Retinal pigment epithelial cell (primary cell): Measurements from ENCODE around the gene STAMBPL1.

ENCODE experiments used
- DNase-seq: peaks from one replicate; pipeline ENCODE4 v3.0.0-alpha.2; 2010; ENCODE audit warnings: low read depth
- H3K4me3 ChIP-seq: 2 replicates; pipeline ENCODE4 v1.5.1; 2011; ENCODE audit warnings: mild to moderate bottlenecking, low read length, control low read depth, moderate library complexity
- TF ChIP-seq, protein P1 (sequence below): conservative IDR thresholded peaks from 2 replicates; pipeline ENCODE4 v1.5.1; 2011; ENCODE audit warnings: low read depth, low read length, control low read depth, inconsistent platforms

Gene STAMBPL1

DNA sequence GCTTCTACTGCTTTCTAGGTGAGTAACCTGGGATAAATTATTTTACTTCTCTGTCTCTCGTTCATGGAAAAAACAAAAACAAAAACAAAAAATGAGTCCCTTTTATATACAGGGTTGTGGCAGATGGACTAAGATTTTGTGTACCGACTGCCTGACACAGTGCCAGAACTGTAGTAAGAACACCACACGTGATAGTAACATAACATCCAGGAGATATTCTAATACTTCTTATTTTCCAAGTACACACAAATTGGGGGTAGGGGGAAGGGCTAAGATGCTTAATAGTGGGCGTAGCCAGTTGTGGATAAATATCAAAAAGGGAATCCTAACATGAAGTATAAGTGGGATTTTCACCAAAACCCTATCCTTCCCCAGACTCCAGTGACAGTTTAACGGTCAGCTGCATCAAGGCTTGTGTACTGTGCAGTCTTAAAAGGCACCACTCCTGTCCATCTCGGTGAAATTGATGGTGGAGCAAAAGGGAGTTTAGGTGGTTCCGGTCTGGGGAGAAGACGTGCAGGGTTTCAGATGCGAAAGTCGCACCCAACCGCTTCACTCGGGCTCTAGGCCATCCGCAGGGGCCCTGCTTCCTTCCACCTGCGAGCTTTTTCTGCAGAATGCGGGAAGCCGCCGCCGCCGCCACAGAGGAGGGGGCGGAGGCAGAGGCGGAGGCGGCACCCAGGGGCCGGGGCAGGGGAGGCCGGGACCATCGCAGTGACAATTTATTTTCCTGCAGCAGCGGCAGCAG lies at the start of gene STAMBPL1:
Gene STAMBPL1 (plus strand): TSS at position 712 of the 748 bp plus-strand sequence. CDS start 21,464 bp downstream, outside the sequence.
- H3K4me3 ChIP-seq = peak within 1 kb of the TSS; percentile 82
- TF ChIP-seq, protein P1, sequence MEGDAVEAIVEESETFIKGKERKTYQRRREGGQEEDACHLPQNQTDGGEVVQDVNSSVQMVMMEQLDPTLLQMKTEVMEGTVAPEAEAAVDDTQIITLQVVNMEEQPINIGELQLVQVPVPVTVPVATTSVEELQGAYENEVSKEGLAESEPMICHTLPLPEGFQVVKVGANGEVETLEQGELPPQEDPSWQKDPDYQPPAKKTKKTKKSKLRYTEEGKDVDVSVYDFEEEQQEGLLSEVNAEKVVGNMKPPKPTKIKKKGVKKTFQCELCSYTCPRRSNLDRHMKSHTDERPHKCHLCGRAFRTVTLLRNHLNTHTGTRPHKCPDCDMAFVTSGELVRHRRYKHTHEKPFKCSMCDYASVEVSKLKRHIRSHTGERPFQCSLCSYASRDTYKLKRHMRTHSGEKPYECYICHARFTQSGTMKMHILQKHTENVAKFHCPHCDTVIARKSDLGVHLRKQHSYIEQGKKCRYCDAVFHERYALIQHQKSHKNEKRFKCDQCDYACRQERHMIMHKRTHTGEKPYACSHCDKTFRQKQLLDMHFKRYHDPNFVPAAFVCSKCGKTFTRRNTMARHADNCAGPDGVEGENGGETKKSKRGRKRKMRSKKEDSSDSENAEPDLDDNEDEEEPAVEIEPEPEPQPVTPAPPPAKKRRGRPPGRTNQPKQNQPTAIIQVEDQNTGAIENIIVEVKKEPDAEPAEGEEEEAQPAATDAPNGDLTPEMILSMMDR = no peak
- no peak for DNase-seq

DNA sequence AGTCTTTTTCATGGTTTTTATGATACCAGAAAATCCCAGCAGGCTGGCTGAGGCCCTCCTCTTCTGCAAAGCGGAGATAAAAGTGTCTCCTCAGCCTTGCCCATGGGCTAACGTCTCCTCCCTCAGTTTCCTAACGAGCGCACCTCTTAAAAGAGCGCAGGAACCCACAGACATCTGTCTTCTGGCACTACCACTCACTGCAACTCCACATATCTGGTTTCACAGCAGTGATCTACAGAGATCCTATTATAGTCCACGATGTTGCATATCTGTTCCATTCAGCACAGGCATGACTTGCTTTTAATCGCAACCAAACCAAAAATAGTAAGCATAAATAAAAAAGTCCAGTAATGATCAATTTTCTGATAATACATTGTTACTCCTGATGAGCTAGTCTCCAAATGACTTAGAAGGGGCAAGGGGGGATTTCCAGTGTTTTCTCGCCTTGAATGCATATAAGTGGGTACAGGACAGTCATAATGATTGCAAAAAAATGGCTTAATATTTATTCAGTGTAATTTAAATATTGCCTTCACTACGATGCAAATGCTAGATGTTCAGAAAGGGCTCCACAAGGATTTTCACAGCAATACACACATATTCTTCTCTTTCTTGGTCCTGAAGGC lies 49.3 kb upstream of the STAMBPL1 start:
- DNase-seq = no peak
- TF ChIP-seq, protein P1 = no peak
- no peak overlapping the region for H3K4me3 ChIP-seq

DNA sequence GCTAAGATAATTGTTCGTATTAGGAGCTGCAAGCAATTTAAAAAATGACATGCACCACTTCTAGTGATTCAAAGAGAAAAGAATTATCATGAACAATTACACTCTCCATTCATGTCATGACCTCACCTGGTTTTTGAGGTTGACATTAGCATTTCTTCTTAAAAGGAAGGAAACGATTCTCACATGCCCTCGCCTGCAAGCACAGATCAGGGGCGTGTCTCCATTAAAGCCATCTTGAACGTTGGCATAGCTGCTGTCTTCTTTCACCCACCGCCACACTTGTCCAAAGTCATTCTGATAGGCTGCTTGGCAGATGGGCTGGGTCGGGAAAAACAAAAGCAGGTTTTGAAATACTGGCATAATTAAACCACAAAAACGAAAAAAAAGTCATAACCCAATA lies 48.3 kb upstream of the STAMBPL1 start:
- no peak for DNase-seq
- TF ChIP-seq, protein P1 = no peak
- no peak overlapping the region for H3K4me3 ChIP-seq

DNA sequence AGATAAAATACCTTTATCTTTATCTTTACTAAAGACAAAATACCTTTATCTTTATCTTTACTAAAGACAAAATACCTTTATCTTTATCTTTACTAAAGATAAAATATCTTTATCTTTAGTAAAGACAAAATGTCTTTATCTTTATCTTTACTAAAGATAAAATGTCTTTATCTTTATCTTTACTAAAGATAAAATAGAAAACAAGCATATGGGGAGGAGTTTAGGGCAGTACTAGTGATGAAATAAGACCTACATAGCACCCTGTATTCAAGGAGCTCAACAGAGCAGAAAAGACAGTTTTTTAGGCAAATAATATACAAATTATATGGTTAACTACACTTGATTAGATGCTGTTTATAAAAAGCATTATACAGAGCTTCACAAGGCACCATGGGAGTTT lies 47.7 kb upstream of the STAMBPL1 start:
- TF ChIP-seq, protein P1 = no peak
- no peak overlapping the region for H3K4me3 ChIP-seq
- no peak for DNase-seq

DNA sequence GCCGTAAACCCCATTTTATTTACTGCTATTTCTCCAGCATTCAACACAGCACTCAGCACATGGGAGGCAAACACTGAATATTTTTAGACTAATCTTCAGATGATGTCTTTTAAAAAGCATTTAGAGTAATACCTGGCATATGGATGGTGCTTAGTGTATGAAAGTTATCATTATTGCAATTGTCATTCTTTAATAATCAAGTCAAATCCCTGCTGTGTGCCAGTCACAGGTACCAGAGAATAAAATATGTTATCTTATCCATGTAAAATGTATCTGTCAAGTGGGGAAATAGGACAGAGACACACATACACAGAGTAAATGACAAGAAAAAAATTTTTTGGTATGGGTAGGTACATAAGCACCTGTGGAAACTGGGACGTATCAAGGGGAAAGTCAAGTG lies 46.9 kb upstream of the STAMBPL1 start:
- TF ChIP-seq, protein P1 = no peak
- no peak overlapping the region for H3K4me3 ChIP-seq
- DNase-seq = no peak

DNA sequence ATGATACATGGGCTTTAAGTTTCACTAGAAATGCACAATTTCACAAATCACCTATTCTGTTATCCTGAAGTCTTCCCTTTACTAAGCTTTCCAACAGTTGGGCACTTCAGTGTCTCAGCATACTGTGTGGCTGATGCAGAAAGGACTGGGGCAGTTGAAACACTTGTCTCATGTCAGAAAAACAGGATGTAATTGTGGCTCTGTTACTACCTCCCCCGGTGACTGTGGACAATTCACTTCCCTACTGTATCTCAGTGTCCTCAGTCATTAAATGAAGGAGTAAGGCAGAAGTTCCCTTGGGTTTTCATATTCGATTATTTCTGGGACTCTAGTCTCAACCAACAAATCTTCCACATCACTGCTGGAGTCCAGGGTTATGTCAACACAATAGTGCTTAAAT lies 46.3 kb upstream of the STAMBPL1 start:
- DNase-seq = no peak
- H3K4me3 ChIP-seq = no peak overlapping the region
- TF ChIP-seq, protein P1 = no peak
